Dedifferentiated amniotic fluid mesenchymal stem cell (primary cell): ENCODE measurements around the gene MUC12.

Experiments
- DNase-seq: peaks from one replicate; pipeline ENCODE4 v3.0.0-alpha.2; 2016; ENCODE audit errors: extremely low spot score

The MUC12 gene

GRCh38 chr7:101066141-101066832 is 96.9 kb downstream of the MUC12 start:
- no peak for DNase-seq

GRCh38 chr7:101066833-101067177 is 97.4 kb downstream of the MUC12 start:
- no peak for DNase-seq

DNA sequence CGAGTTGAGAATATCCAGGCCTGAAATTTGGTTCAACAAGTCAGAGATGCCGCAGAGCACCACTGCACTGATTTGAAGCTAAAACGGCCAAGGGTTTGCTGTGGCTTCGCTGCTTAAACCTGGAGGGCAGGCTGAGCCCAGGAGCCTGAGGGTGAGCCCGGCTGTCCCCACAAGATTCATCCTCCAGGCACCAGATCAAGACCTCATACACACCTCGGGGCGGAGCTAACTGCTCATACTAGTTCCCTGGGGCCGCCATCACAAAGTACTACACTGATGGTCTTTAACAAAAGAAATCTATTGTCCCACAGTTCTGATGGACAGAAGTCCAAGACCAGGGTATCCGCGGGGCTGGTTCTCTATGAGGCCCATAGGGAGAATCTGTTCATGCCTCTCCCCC is 99.0 kb downstream of the MUC12 start:
- no peak for DNase-seq
